HL-60 (cell line): ENCODE results near the gene RAE1.
"Not testable (repeated sequence)": the region's sequence is repeated elsewhere in the genome, so short reads cannot be mapped to it uniquely, and the experiment has no call there.

Source experiments
- DNase-seq, 2 experiments: peaks; one replicate each; pipeline ENCODE4 v3.0.0-alpha.2; 2010 to 2020; ENCODE audit warnings: low read depth in 1 of 2, low spot score in 1 of 2
- H3K27ac ChIP-seq: fragments of 250-450 bp; sonication (Bioruptor Pico); replicated peaks from 2 replicates; pipeline ENCODE4 v1.5.1; 2020; ENCODE audit warnings: mild to moderate bottlenecking, moderate library complexity
- H3K27me3 ChIP-seq: fragments of 250-450 bp; sonication (Bioruptor Pico); 2 replicates; pipeline ENCODE4 v1.5.1; 2021; ENCODE audit warnings: mild to moderate bottlenecking, moderate library complexity; ENCODE audit not compliant: insufficient read depth, poor library complexity, severe bottlenecking
- H3K4me3 ChIP-seq: replicated peaks from 2 replicates; pipeline ENCODE4 v1.5.1; 2011; ENCODE audit warnings: mild to moderate bottlenecking, control low read depth, low read length; ENCODE audit not compliant: insufficient read depth
- CTCF ChIP-seq: IDR thresholded peaks from one replicate; pipeline ENCODE4 v1.5.1; 2011; ENCODE audit warnings: low read length, control low read depth, inconsistent platforms; ENCODE audit not compliant: insufficient read depth
- GABPA ChIP-seq: IDR thresholded peaks from 2 replicates; pipeline ENCODE4 v1.6.1; 2012; ENCODE audit warnings: low read depth
- POLR2AphosphoS5 ChIP-seq: IDR thresholded peaks from 2 replicates; pipeline ENCODE4 v1.6.1; 2012; ENCODE audit warnings: low read depth
- REST ChIP-seq: IDR thresholded peaks from 2 replicates; pipeline ENCODE4 v1.6.1; 2012; ENCODE audit warnings: low read depth; ENCODE audit not compliant: insufficient replicate concordance
- SPI1 ChIP-seq: IDR thresholded peaks from 2 replicates; pipeline ENCODE4 v1.6.1; 2012; ENCODE audit warnings: low read depth, mild to moderate bottlenecking, borderline replicate concordance

Gene RAE1

GRCh38 chr20:57341663-57342062 is 9.4 kb upstream of the RAE1 start:
- TF ChIP-seq REST (no peak), CTCF (no peak), POLR2AphosphoS5 (no peak), SPI1 (no peak), GABPA (no peak)
- Histone ChIP-seq H3K27ac (no peak overlapping the region), H3K27me3 (peaks cover 15% of the 10 kb centered on the region), H3K4me3 (no peak overlapping the region)
- no peak for DNase-seq

GRCh38 chr20:57342829-57343228 is 8.2 kb upstream of the RAE1 start:
- TF ChIP-seq CTCF (no peak), REST (no peak), GABPA (no peak), POLR2AphosphoS5 (no peak), SPI1 (no peak)
- no peak for DNase-seq
- H3K27ac ChIP-seq, result no peak overlapping the region

GRCh38 chr20:57346477-57346876 is 4.6 kb upstream of the RAE1 start:
- TF ChIP-seq CTCF, result peak; percentile 76
- TF ChIP-seq POLR2AphosphoS5, result no peak
- Histone ChIP-seq H3K27me3 (peaks cover 13% of the 10 kb centered on the region), H3K27ac (no peak overlapping the region), H3K4me3 (no peak overlapping the region)
- peak; percentile 24 to 70 for DNase-seq

More at GRCh38 chr20:57342829-57343228, 8.2 kb upstream of the RAE1 start:
- Histone ChIP-seq H3K27me3 (peaks cover 15% of the 10 kb centered on the region), H3K4me3 (no peak overlapping the region)

- H3K27me3 ChIP-seq, result peaks cover 8% of the 10 kb centered on the region
- no peak overlapping the region for H3K4me3 ChIP-seq
- no peak overlapping the region for H3K27ac ChIP-seq
- no peak for TF ChIP-seq POLR2AphosphoS5
- DNase-seq, result no peak
These were observed 3.7 kb upstream of the RAE1 start for GRCh38 chr20:57347393-57347792.

- not testable (repeated sequence) for H3K4me3 ChIP-seq, H3K27me3 ChIP-seq, DNase-seq, H3K27ac ChIP-seq
These were observed 2.7 kb upstream of the RAE1 start for GRCh38 chr20:57348200-57348921.

- not testable (repeated sequence) for H3K4me3 ChIP-seq, H3K27me3 ChIP-seq, H3K27ac ChIP-seq, DNase-seq
These were observed 2.0 kb upstream of the RAE1 start for GRCh38 chr20:57348922-57349574.
